ENCODE data around the gene NMUR1. TPM values are rescaled to one million over a fixed set of nuclear protein-coding genes. Genes with fewer than 3 reads are reported as not detected.

NMUR1 gene
- not detected in 2 replicates for total RNA-seq

GRCh38 chr2:231530099-231531011 is at the start of gene NMUR1:
NMUR1 (minus strand) TSS chr2:231530445; CDS start chr2:231530361, 84 bp downstream.

Small RNAs within 50 kb of the gene (small RNA-seq; reads per million reads assigned to genes)
- gene RNU2-22P = 7.1 reads per million, percentile 93 among the genes with 10 or more reads in this experiment

Other genes with a start within 250 kb of the NMUR1 start
- 0.65 and 1.2 TPM in 2 replicates for gene B3GNT7, start 134.7 kb downstream of the NMUR1 start, total RNA-seq
- gene NCL, start 66.0 kb downstream of the NMUR1 start, total RNA-seq = 70.8 and 75.4 TPM in 2 replicates
- not detected in 2 replicates for gene TEX44, start 62.4 kb upstream of the NMUR1 start, total RNA-seq
- 378 and 448 TPM in 2 replicates for gene PTMA, start 178.1 kb upstream of the NMUR1 start, total RNA-seq